Renal cortical epithelial cell (primary cell): ENCODE measurements around the gene VENTX. TPM values are rescaled to one million over a fixed set of nuclear protein-coding genes. Genes with fewer than 3 reads are reported as not detected.
"Not testable (repeated sequence)": the region's sequence is repeated elsewhere in the genome, so short reads cannot be mapped to it uniquely, and the experiment has no call there.

ENCODE experiments used
- DNase-seq: peaks from one replicate; pipeline ENCODE4 v3.0.0-alpha.2; 2011; ENCODE audit warnings: low read depth
- total RNA-seq: library from RNA; depleted of rRNA; stranded (reverse); fragments of >200 nt; gene quantifications from 2 replicates; pipeline ENCODE4 v1.2.3, GENCODE V29; 2014

The VENTX gene
- total RNA-seq, 1 donor from 2014 or later = not detected

DNA sequence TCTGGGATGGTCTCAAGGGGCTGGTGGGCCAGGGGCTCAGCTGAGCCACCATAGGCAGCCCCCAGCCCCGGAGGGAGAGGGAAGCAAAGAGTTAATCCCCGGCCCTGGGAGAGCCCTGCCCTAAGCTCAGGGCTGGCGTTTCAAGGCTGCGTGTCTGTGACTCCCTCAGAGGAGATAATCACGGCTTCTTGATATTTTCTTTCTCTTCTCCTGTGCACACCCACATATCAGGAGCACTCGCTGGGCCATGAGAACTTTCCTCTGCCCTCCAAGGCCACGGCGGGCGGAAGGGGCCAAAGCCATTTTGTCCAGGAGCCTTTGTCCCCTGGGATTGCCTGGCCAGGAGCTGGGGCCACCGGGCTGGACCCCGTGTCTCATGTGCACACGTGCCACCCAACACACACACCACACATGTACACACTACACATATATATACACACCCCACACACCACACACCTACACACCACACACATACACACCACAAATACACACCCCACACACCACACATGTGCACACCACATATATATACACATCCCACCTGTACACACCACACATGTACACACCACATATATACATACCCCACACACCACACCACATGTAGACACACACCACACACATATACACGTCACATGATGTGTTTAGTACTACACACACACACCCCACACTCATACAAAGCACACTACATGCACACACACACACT lies 16.9 kb downstream of the VENTX start:
- no peak for DNase-seq

DNA sequence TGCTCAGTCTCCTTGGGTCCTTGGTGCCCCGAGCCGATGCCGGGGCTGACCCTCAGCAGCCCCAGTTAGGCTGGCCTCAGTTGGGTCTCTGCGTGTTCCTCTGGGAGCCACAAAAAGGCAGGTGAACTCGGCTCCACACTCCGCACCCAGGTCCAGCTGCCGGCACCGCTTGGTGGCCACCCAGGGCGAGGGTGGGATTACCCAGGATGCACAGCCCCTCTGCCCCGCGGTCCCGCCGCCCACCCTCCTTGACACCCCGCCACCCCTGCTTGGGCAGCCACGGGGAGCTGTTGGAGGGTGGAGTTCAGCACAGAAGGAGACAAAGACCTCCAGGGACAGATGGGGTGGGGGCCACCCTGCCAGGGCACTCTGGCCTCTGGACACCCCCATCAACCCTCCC lies 17.7 kb downstream of the VENTX start:
- DNase-seq = no peak

DNA sequence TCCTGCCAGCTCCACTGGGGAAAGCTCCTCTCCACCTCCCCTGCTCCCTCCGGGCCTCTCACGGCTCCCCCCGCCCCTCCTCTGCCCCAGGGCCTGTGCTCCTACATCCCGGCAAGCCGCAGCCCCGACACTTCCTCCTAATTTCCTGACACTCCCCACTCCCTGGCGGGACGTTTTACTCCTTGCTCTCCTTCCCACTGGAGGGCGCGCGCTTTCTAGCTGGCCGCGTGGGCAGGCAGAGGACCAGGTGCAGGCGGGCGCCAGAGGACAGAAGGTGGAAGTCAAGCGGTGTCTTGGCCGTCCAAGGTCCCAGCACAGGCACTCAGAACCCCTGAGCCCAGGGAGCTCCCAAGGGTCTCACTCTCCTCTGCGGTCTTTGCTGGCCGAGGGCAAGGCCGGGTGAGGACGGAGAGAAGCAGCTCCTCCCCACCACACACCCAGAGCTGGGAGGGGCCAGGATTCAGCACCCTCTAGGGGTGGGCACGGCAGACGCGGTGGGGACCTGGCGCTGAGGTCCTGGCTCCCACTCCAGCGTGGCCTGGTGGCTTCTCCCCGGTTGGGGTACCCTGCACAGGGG lies 19.9 kb downstream of the VENTX start:
- DNase-seq = peak; percentile 34

DNA sequence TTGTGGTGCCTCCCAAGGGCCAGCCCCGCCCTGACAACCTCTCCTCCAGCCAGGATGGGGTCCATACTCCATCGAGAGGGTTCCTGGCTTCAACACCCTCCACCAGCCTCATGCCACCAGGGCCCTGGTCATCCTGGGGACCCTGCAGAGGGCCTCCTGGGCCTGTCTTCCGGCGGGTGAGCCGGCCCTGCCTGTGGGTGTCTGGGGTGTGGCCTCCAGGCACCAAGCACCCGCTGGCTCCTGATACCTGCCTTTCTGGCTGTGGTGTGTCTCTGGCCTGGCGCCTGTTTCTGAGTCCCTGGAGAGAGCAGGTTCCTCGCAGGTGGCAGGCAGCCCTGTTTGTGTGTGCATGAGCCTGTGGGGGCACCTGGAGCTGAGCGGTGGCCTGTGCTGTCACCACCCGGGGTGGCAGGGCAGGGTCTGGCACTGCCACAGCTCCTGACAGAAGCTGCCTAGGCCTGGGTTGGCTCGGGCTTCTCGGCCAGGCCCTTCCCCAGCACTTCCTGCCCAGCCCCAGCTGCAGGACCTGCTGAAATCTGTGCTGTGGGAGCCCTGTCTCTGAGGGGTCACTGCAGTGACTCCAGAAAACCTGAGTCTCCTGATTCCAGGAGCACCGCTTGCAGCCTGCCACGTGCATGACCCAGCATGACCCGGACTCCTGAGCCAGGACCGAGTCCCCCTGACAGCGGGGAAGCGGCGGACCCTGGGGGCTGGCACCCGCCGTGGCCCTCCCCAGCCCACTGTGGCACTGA lies 20.6 kb downstream of the VENTX start:
- DNase-seq = no peak

DNA sequence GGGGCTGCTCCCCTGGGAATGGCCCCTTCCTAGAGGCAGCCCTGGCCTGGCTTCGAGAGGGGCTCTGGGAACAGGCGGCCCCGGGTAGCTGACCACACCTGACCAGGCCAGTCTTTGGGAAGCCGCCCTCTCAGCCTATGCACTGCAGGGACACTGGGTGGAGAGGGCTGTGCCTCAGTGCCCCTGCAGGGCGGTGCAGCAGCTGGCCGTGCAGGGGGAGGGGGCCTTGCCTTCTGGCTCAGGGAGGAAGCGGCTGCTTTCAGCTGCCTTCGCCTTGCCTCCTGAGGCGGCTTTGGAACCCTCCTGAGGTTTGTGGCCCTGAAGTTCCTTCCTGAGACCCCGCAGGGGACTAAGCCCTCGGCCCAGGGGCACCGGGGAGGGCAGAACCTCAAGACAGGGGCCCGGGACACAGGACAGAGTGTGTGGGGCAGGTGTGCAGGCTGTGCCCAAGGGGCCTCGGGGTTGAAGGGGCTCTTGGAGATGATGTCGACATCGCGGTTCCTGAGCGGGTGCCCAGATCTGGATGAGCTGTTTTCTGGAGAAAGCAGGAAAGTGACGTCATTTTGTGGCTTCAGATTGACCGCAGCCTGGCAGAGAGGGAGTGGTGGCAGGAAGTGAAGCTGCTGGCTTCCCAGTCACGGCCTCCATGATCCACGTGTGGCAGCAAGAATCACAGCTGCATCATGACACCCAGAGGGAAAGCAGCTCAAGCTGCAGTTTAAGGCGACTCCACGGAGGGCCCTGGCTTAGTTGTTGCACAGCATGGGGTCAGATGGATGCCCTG lies 21.4 kb downstream of the VENTX start:
- peak; percentile 98 for DNase-seq

DNA sequence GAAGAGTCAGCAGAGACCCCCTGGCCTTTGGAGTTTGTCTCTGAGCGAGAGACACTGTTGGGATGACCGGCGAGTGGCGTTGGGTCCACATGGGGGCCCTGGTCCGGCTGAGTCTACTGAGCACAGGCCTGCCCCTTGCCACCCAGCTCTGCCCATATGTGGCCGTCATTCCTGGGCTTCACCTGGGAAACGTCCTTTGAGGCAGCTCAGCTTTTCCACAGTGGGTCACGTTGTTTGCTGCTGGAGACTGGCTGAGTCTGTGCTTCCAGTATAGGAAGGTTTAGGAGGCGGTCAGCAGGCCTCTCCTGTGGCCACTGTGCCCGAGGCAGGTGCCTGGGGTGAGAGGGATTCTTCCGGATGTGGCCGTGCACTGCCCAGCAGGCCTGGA lies 21.9 kb downstream of the VENTX start:
- no peak for DNase-seq

DNA sequence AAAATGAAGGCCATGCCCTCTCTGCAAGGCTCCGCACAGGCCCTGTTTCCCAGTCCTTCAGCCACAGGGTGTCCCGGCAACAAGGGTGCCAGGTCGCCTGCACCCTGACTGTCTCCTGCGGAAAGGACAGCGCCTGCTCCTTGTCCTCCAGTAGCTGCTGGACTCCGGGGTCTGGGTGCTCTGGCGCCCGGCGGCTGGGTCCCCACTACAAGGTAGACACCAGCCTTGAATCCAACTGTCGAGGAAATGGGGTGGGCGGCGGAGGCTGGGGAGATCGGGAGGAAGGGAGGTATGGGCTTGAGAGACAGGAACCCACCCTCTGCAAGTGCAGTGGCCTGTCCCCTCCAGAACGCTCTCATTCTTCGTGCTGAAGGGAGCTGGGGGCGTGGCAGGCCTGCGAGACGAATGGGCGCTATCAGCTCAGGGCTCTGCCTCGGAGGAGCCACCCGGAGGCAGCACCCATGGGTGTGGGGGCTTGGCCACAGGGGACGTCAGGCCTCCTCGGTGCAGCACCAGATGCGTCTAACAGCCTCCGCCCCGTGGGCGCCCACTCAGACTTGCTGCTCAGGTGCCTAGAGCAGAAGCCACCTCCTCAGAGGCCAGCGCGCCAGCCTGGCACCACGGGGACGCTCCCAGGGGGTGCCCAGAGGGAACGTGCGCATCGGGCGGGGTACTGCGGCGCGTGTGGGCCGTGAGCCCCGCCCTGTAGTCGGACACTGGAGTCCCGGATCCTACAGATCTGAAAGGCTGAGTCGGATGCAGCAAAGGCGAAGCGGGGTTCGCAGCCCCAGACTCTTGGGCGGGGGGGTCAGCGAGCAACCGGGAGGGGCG lies 23.5 kb downstream of the VENTX start:
- DNase-seq = no peak

DNA sequence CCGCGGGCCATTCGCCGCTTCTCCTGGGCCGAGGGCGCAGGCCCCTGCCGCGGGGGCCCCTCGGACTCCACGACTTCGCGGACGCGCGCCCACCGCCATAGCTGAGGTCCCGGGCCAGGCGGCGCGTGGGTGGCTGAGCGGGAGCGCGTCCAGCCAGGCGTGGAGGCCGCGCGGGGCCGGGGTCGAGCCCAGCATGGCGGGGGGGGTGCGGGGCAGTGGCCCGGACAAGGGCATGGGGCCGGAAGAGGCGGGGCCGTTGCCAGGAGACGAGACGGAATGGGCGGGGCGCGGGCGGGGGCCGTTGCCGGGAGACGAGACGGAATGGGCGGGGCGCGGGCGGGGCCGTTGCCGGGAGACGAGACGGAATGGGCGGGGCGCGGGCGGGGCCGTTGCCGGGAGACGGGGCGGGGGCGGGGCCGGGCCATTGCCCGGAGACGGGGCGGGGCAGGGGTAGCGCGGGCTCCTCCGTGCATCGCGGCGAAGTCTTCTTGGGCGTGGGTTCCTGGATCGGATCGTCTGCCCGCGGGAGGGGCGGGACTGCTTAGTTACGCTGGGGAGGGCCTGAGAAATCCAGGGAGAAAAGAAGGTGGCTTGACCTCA lies 24.2 kb downstream of the VENTX start:
- no peak for DNase-seq

DNA sequence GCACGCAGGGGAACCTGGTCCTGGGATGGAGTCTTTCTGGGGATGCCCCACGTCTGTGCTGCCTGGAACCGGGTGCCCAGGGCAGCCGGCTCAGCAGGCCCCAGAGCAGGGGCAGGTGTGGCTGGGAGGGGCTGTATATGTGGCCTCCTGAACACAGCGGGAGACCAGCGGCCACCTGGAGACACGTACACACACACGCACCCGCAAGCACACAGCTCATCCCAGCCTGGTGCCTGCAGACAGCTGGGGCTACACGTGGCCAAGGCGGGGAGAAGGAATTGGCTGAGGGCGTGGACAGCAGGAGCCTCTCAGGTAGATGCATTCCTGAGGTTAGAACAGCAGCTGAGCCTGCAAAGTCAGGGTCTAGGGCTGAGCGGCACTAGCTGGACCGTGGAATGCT lies 25.0 kb downstream of the VENTX start:
- DNase-seq = no peak

DNA sequence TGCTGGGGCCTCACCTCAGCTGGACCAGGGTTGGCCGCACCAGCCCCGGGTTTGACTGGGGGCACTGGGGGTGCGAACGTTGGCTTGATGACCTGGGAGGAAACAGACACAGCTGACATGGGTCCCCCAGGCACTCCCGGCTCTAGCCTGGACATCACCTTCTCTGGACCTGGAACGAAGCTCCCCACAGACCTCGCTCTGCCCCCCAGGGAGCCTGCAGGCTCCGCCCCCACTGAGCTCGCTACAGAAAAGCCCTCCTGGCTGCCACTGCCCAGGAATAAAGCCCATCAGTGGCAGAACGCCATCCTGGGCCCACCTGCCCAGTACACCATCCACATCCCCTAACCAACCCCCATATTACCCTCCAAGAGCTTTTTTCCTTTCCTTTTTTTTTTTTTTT lies 26.0 kb downstream of the VENTX start:
- no peak for DNase-seq

DNA sequence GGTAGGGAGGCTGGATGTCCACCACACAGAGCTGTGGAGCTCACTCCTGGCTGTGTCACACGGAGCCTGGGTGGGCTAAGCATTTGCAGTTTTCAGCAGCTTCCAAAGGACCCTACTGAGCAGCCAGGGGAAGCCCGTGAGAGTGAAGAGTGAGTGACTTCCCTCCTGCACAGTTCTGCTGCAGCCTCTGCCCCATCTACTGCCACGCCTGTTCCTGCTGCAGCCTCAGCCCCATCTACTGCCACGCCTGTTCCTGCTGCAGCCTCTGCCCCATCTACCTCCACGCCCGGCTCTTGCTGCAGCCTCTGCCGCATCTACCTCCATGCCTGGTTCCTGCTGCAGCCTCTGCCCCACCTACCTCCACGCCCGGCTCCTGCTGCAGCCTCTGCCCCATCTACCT lies 26.8 kb downstream of the VENTX start:
- no peak for DNase-seq

DNA sequence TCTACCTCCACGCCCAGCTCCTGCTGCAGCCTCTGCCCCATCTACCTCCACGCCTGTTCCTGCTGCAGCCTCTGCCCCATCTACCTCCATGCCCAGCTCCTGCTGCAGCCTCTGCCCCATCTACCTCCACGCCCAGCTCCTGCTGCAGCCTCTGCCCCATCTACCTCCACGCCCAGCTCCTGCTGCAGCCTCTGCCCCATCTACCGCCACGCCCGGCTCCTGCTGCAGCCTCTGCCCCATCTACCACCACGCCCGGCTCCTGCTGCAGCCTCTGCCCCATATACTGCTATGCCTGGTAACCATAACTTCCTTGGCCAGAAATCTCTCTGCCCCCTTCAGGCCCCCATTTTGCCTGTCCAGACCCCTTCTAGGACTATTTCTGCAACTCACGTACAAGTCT lies 27.4 kb downstream of the VENTX start:
- DNase-seq = not testable (repeated sequence)

DNA sequence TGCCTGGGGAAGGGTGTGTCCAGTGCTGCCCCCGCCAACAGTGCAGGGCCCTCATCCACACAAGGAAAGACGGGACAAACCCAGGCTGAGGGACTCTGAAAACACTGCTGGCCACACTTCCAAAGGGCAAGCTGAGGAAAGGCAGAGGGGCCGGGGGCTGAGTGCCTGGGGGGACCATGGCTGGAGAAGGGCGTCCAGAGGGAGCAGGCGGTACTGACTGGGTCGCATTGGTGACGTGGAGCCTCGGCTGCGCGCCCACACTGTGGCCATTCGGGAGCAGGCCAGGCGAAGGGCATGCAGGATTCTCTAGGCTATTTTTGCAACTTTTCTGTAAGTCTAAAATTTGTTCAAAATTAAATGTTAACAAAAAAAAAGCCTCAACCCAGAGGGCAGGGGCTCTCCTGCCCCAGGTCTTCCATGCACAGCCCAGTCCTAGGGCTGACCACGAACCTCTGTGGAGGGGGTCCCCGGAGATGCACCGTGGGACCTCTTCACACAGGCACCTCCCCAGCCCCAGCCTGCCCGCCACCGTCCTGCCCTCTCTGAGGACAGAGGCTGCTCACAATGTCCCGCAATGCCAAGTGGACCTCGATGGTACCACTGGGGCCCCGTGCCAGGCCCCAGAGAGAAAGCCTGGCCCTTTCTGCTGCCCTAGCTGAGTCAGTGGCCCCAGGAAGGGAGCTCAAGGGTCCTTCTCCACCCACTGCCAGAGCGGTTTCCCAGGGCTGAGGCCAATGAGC lies 28.6 kb downstream of the VENTX start:
- no peak for DNase-seq

DNA sequence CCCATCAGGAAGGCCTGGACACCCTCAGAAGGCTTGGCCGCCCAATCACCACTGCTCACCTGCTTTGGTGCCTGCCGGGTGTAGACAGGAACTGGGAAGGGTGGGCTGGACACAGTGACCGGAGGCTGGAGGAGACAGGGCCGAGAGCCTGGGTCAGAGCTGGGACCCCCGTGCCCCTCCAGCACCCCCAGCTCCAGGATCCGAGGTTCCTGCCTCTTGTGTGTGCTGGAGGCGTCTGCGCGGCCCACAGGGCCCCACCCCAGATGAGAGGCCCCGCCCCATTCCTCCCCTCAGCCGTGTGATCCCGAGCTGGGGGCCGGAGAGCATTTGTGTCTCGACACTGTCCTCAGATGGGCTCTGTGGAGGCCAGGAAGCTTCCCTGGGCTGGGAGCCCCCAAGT lies 29.6 kb downstream of the VENTX start:
- no peak for DNase-seq

DNA sequence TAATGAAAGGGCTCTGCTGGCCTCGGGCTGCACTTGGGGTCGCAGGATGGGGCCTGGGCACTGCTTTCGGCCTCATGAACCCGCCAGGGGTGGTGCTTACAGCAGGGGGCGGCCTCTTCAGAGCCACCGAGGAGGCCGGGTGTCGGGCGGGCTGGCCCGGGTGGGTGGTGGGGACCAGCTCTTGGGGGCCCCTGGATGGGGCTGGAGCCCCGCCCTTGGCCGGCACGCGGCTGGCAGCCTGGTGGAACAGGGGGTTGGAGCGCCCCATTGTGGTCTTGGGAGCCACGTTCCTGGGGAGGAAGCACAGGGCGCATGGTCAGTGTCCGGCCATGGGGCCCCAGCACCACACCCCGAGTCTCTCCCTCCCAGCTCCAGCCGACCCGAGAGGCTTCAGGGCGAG lies 30.2 kb downstream of the VENTX start:
- no peak for DNase-seq

DNA sequence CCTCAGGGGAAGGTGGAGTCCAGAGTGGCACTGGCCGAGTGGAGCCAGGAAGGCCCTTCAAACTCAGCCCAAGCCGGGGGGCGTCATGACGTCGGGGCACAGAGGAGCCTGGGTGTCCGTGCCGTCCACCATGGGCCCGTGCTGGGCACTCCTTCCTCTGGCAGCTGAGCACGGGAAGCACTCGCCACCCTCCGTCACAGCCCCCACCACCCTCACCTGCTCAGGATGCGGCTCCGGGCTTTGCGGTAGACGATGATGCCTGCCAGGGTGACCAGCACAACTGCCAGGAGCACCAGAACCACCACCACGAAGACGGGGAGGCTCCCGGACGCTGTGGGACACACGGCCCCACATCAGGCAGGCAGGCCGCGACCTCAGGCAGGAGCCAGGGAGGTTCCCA lies 30.9 kb downstream of the VENTX start:
- no peak for DNase-seq

DNA sequence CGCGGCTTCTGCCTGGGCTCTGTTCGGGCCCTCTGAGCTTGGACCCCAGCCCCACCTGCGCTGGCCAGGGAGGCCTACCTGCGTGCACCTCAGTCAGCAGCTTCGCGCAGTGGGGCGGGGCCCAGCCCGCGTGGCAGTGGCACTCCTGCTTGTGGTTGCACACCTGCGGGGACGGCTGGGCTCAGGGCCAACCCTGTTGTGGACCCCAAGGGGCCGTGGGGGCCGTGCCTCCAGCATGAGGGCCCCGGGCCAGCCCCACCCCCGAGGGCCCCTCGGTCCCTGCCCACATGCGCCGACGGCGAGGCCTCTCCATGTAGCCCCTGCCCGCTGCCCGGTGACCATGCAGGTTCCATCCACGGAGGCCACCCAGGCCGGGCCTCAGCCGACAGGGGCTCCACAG lies 31.7 kb downstream of the VENTX start:
- DNase-seq = no peak

DNA sequence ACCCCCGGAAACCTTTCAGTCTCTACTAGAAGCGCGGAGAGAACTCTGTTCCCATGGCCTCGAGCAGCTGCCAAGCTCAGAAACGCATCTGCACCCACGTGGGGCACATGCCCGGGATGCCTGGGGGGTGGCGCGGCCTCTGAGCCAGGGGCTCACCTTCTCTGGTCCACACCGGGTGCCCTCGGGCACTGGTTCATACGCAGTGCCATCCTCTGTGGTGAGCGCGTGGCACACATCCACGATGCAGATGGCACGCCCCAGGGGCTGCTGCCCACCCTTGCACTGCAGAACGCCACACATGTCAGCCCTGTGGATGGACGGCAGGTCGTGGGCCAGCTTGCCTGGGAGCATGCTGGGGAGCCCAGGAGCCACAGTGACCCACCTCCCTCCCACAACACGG lies 32.5 kb downstream of the VENTX start:
- no peak for DNase-seq

DNA sequence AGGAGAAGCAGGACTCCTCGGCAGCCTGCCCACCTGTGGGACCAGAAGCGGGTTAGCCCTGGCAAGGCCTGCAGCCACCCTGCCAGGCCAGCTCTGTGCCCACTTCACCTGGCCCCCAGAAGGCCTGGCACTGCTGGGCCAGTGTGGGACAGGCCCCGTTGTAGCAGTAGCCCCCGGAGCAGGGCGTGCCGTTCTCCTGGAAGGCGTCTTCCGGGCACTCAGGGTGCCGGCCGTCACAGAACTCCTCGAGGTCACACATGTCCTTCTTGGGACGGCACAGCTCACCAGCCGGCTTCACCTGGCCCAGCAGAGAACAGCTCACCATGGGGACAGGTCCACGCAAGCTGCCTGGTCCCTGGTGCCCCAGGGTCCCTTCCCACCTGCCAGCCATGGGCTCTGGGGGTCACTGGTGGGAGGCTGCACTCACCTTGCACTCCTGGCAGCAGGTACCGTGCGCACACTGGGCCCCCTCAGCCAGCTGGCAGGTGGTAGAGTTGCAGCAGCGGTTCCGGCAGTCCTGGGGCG lies 33.2 kb downstream of the VENTX start:
- no peak for DNase-seq
